Liver (tissue), 9 donors: ENCODE data around the gene CLCN2. TPM values are rescaled to one million over a fixed set of nuclear protein-coding genes. Genes with fewer than 3 reads are reported as not detected.

Source experiments
- DNase-seq: peaks from one replicate; pipeline ENCODE4 v3.0.0-alpha.2; 2017; ENCODE audit warnings: low spot score
- H3K27ac ChIP-seq, 2 donors: one replicate each; pipeline ENCODE4 v1.7.0; 2013; ENCODE audit warnings: inconsistent platforms in 2 of 2, low read length in 2 of 2, control low read depth in 1 of 2, low read depth in 1 of 2, mild to moderate bottlenecking in 1 of 2
- H3K27me3 ChIP-seq, 4 donors: one replicate each; pipeline versions ENCODE4 v1.6.1 to v1.7.0; 2013; ENCODE audit warnings: low read length in 3 of 4, inconsistent platforms in 1 of 4, mild to moderate bottlenecking in 1 of 4, moderate library complexity in 1 of 4; ENCODE audit not compliant: control insufficient read depth in 4 of 4, insufficient read depth in 4 of 4
- H3K36me3 ChIP-seq, 4 donors: one replicate each; pipeline versions ENCODE4 v1.6.1 to v1.7.0; 2013; ENCODE audit warnings: low read length in 3 of 4, mild to moderate bottlenecking in 3 of 4, low read depth in 1 of 4, moderate library complexity in 1 of 4; ENCODE audit not compliant: control insufficient read depth in 4 of 4, insufficient read depth in 3 of 4
- H3K4me1 ChIP-seq, 4 donors: one replicate each; pipeline versions ENCODE4 v1.6.1 to v1.7.0; 2013; ENCODE audit warnings: low read length in 3 of 4, mild to moderate bottlenecking in 3 of 4, moderate library complexity in 1 of 4; ENCODE audit not compliant: control insufficient read depth in 4 of 4, insufficient read depth in 4 of 4
- H3K4me3 ChIP-seq, 3 donors: one replicate each; pipeline versions ENCODE4 v1.6.1 to v1.7.0; 2013; ENCODE audit warnings: low read length in 3 of 3, control low read depth in 1 of 3, low read depth in 1 of 3, mild to moderate bottlenecking in 1 of 3
- H3K9ac ChIP-seq, 2 donors: one replicate each; pipeline ENCODE4 v1.7.0; 2013; ENCODE audit warnings: low read length in 2 of 2, mild to moderate bottlenecking in 2 of 2, moderate library complexity in 2 of 2, control low read depth in 1 of 2, low read depth in 1 of 2
- H3K9me3 ChIP-seq, 4 donors: one replicate each; pipeline versions ENCODE4 v1.6.1 to v1.7.0; 2013; ENCODE audit warnings: low read length in 3 of 4; ENCODE audit not compliant: control insufficient read depth in 4 of 4
- ATF3 ChIP-seq: IDR thresholded peaks from 2 replicates; pipeline ENCODE4 v1.6.1; 2016; ENCODE audit warnings: antibody characterized with exemption
- CTCF ChIP-seq: fragments of 150-350 bp; IDR thresholded peaks from 2 replicates; pipeline ENCODE4 v1.5.1; 2017; ENCODE audit warnings: improper control_type of control experiment, low read depth, low read length; ENCODE audit not compliant: missing input control
- EGR1 ChIP-seq, 2 donors: IDR thresholded peaks; 2 replicates each; pipeline ENCODE4 v1.6.1; 2016 to 2018; ENCODE audit warnings: antibody characterized with exemption in 2 of 2, low read depth in 2 of 2
- FOXA2 ChIP-seq: IDR thresholded peaks from 2 replicates; pipeline ENCODE4 v1.6.1; 2016; ENCODE audit warnings: antibody characterized with exemption
- GABPA ChIP-seq, 2 donors: IDR thresholded peaks in 1 of 2; conservative IDR thresholded peaks in 1 of 2; 2 replicates each; pipeline ENCODE4 v1.6.1; 2016; ENCODE audit warnings: antibody characterized with exemption in 2 of 2, mild to moderate bottlenecking in 1 of 2, moderate library complexity in 1 of 2
- HNF4A ChIP-seq, 2 donors: conservative IDR thresholded peaks; 2 replicates each; pipeline ENCODE4 v1.6.1; 2016; ENCODE audit warnings: antibody characterized with exemption in 2 of 2, mild to moderate bottlenecking in 2 of 2
- MAX ChIP-seq: IDR thresholded peaks from 2 replicates; pipeline ENCODE4 v1.6.1; 2016; ENCODE audit warnings: antibody characterized with exemption
- NR2F2 ChIP-seq: IDR thresholded peaks from 2 replicates; pipeline ENCODE4 v1.6.1; 2016; ENCODE audit warnings: antibody characterized with exemption
- REST ChIP-seq: IDR thresholded peaks from 2 replicates; pipeline ENCODE4 v1.6.1; 2016; ENCODE audit warnings: antibody characterized with exemption, mild to moderate bottlenecking
- RXRA ChIP-seq, 2 donors: IDR thresholded peaks; 2 replicates each; pipeline ENCODE4 v1.6.1; 2017 to 2018; ENCODE audit warnings: antibody characterized with exemption in 2 of 2, mild to moderate bottlenecking in 1 of 2
- SP1 ChIP-seq: IDR thresholded peaks from 2 replicates; pipeline ENCODE4 v1.6.1; 2018; ENCODE audit warnings: antibody characterized with exemption, mild to moderate bottlenecking
- TAF1 ChIP-seq: conservative IDR thresholded peaks from 2 replicates; pipeline ENCODE4 v1.6.1; 2016; ENCODE audit warnings: antibody characterized with exemption, mild to moderate bottlenecking
- ZBTB33 ChIP-seq: IDR thresholded peaks from 2 replicates; pipeline ENCODE4 v1.6.1; 2016; ENCODE audit warnings: antibody characterized with exemption
- WGBS: extraction: QIAGEN DNeasy Blood & Tissue Kit; methylation state at CpG from one replicate; pipeline ENCODE4 v1.1.7; 2013; 5-methylcytosine and 5-hydroxymethylcytosine counted together
- polyA plus RNA-seq, 2 donors: library from polyadenylated mRNA; stranded (reverse) in 1 of 2; unstranded in 1 of 2; fragments of 200-250 nt in 1 of 2; fragments of >200 nt in 1 of 2; fragmentation: Nextera tagmentation in 1 of 2; extraction: Ambion mirVana in 1 of 2; gene quantifications; one replicate each; pipeline versions ENCODE4 v1.2.1 to v1.2.3, GENCODE V29; 2013 to 2015
- total RNA-seq, 2 donors: library from RNA; depleted of rRNA; stranded (reverse); fragments of >200 nt; gene quantifications; one replicate each; pipeline ENCODE4 v1.2.3, GENCODE V29; 2014
- donor health status: healthy.
- donor health status: healthy.
- donor health status: healthy.
- donor health status: healthy.
- donor health status: healthy.

The CLCN2 gene
- total and polyA plus RNA-seq, 4 donors: 1.1 to 3.9 (median 2.6) TPM

- TF ChIP-seq CTCF (no peak), MAX (peak; percentile 91), FOXA2 (no peak), EGR1 (IDR thresholded peaks at IDR 0.05; ENCODE audit: low read depth in 2 of 2) (peak; percentile 95 to 99)
Measured at GRCh38 chr3:184377882-184378445, 16.6 kb upstream of the CLCN2 start, which contains the start of gene THPO (continued).

GRCh38 chr3:184377374-184377773, 16.0 kb upstream of the CLCN2 start:
- Histone ChIP-seq H3K36me3 (peaks cover under 1 to 32% (median 20%) of the 10 kb centered on the region in 4 donors), H3K27ac (peak overlapping the region; percentile 94 to 96), H3K4me3 (peak overlapping the region; percentile 81 to 98 (median 92)), H3K4me1 (peaks cover 3 to 27% (median 11%) of the 10 kb centered on the region in 4 donors), H3K9me3 (no peaks in the 10 kb centered on the region), H3K9ac (peak overlapping the region; percentile 12 to 70), H3K27me3 (no peaks in the 10 kb centered on the region)
- TF ChIP-seq ATF3 (no peak), REST (no peak), RXRA (IDR thresholded peaks at IDR 0.05) (no peak), TAF1 (no peak), NR2F2 (no peak), ZBTB33 (no peak), HNF4A (conservative IDR thresholded peaks at IDR 0.05) (no peak), GABPA (IDR thresholded peaks at IDR 0.05 in 1 of 2, conservative IDR thresholded peaks at IDR 0.05 in 1 of 2) (no peak), SP1 (no peak)
- no peak for DNase-seq
- 33% methylated on average over 5 of the region's 5 CpGs for WGBS
